Trophoblast cell (in vitro differentiated cells and primary cell): ENCODE results near the gene CEACAM19.

Experiments
- DNase-seq, 2 donors: peaks; one replicate each; pipeline ENCODE4 v3.0.0-alpha.2; 2016
- H2AFZ ChIP-seq: 2 replicates; pipeline ENCODE4 v1.6.1; 2013; ENCODE audit warnings: low read length, moderate library complexity, mild to moderate bottlenecking; ENCODE audit not compliant: insufficient read depth, poor library complexity
- H2AK5ac ChIP-seq: 2 replicates; pipeline ENCODE4 v1.6.1; 2013; ENCODE audit warnings: mild to moderate bottlenecking, low read length
- H2BK120ac ChIP-seq: 2 replicates; pipeline ENCODE4 v1.6.1; 2013; ENCODE audit warnings: low read length, mild to moderate bottlenecking, moderate library complexity; ENCODE audit not compliant: insufficient read depth, poor library complexity
- H2BK12ac ChIP-seq: 2 replicates; pipeline ENCODE4 v1.6.1; 2013; ENCODE audit warnings: mild to moderate bottlenecking, low read length, moderate library complexity
- H2BK5ac ChIP-seq: 2 replicates; pipeline ENCODE4 v1.6.1; 2013; ENCODE audit warnings: low read length, low read depth, moderate library complexity, mild to moderate bottlenecking; ENCODE audit not compliant: poor library complexity
- H3K14ac ChIP-seq: 2 replicates; pipeline ENCODE4 v1.6.1; 2013; ENCODE audit warnings: mild to moderate bottlenecking, low read length
- H3K18ac ChIP-seq: 2 replicates; pipeline ENCODE4 v1.6.1; 2013; ENCODE audit warnings: mild to moderate bottlenecking, low read length
- H3K23ac ChIP-seq: 2 replicates; pipeline ENCODE4 v1.6.1; 2013; ENCODE audit warnings: low read length
- H3K27ac ChIP-seq: 2 replicates; pipeline ENCODE4 v1.5.1; 2013; ENCODE audit warnings: low read depth, mild to moderate bottlenecking, inconsistent platforms, low read length, moderate library complexity
- H3K27me3 ChIP-seq: 2 replicates; pipeline ENCODE4 v1.6.1; 2013; ENCODE audit warnings: inconsistent platforms, mild to moderate bottlenecking, low read length, moderate library complexity; ENCODE audit not compliant: insufficient read depth
- H3K36me3 ChIP-seq, 2 experiments: 1 replicate in 1 of 2; 2 replicates in 1 of 2; pipeline ENCODE4 v1.6.1; 2013; ENCODE audit warnings: low read length in 2 of 2, mild to moderate bottlenecking in 2 of 2, moderate library complexity in 1 of 2; ENCODE audit not compliant: insufficient read depth in 2 of 2, control insufficient read depth in 1 of 2
- H3K4ac ChIP-seq: 2 replicates; pipeline ENCODE4 v1.6.1; 2013; ENCODE audit warnings: low read depth, mild to moderate bottlenecking, low read length, moderate library complexity
- H3K4me1 ChIP-seq, 2 experiments: 1 replicate in 1 of 2; 2 replicates in 1 of 2; pipeline ENCODE4 v1.6.1; 2013; ENCODE audit warnings: low read length in 2 of 2, mild to moderate bottlenecking in 2 of 2, moderate library complexity in 1 of 2; ENCODE audit not compliant: insufficient read depth in 2 of 2, control insufficient read depth in 1 of 2
- H3K4me2 ChIP-seq: 2 replicates; pipeline ENCODE4 v1.6.1; 2013; ENCODE audit warnings: inconsistent platforms, mild to moderate bottlenecking, low read length, moderate library complexity
- H3K4me3 ChIP-seq: 2 replicates; pipeline ENCODE4 v1.5.1; 2013; ENCODE audit warnings: mild to moderate bottlenecking, low read depth, low read length, inconsistent platforms
- H3K79me1 ChIP-seq: one replicate; pipeline ENCODE4 v1.6.1; 2013; ENCODE audit warnings: low read length
- H3K79me2 ChIP-seq: 2 replicates; pipeline ENCODE4 v1.6.1; 2013; ENCODE audit warnings: low read length, mild to moderate bottlenecking; ENCODE audit not compliant: control insufficient read depth, insufficient read depth, poor library complexity
- H3K9ac ChIP-seq: 2 replicates; pipeline ENCODE4 v1.6.1; 2013; ENCODE audit warnings: mild to moderate bottlenecking, low read length
- H3K9me3 ChIP-seq: 2 replicates; pipeline ENCODE4 v1.6.1; 2013; ENCODE audit warnings: low read depth, mild to moderate bottlenecking, control low read depth, inconsistent platforms, low read length; ENCODE audit not compliant: insufficient read depth
- H4K12ac ChIP-seq: 2 replicates; pipeline ENCODE4 v1.6.1; 2013; ENCODE audit warnings: low read depth, mild to moderate bottlenecking, low read length, moderate library complexity
- H4K8ac ChIP-seq: 2 replicates; pipeline ENCODE4 v1.6.1; 2013; ENCODE audit warnings: low read depth, mild to moderate bottlenecking, low read length, moderate library complexity
- H4K91ac ChIP-seq: one replicate; pipeline ENCODE4 v1.6.1; 2013; ENCODE audit warnings: low read depth, mild to moderate bottlenecking, low read length, moderate library complexity
- WGBS: extraction: QIAGEN DNeasy Blood & Tissue Kit; methylation state at CpG from one replicate; pipeline ENCODE4 v1.1.7; 2013; ENCODE audit warnings: missing lambda C conversion rate; ENCODE audit not compliant: insufficient read length, insufficient coverage; ENCODE audit errors: extremely low coverage; 5-methylcytosine and 5-hydroxymethylcytosine counted together

CEACAM19 gene

GRCh38 chr19:44703336-44704078 is 32.2 kb downstream of the CEACAM19 start:
- Histone ChIP-seq H3K4ac (no peak overlapping the region), H3K4me3 (no peak overlapping the region), H3K9me3 (peaks cover 2% of the 10 kb centered on the region), H3K23ac (no peak overlapping the region), H3K4me2 (no peak overlapping the region), H2BK5ac (no peak overlapping the region), H3K79me1 (no peaks in the 10 kb centered on the region), H2BK12ac (no peak overlapping the region), H3K18ac (no peak overlapping the region), H4K91ac (no peak overlapping the region), H3K27me3 (no peaks in the 10 kb centered on the region), H4K12ac (no peak overlapping the region), H2AFZ (no peak overlapping the region), H2AK5ac (no peak overlapping the region), H3K14ac (no peak overlapping the region), H3K36me3 (no peaks in the 10 kb centered on the region), H4K8ac (no peak overlapping the region), H3K4me1 (no peaks in the 10 kb centered on the region), H3K9ac (no peak overlapping the region), H3K79me2 (no peaks in the 10 kb centered on the region), H2BK120ac (no peak overlapping the region), H3K27ac (no peak overlapping the region)
- no peak for DNase-seq
- no CpG with 5 or more reads among the region's 28 CpGs for WGBS

- no peak overlapping the region for H2BK120ac ChIP-seq
- no peak overlapping the region for H3K14ac ChIP-seq
- H2BK12ac ChIP-seq: no peak overlapping the region
- H3K18ac ChIP-seq: no peak overlapping the region
- peaks cover 2% of the 10 kb centered on the region for H3K9me3 ChIP-seq
- no peak overlapping the region for H3K4ac ChIP-seq
- H3K36me3 ChIP-seq: no peaks in the 10 kb centered on the region
- no peak overlapping the region for H3K9ac ChIP-seq
- no peaks in the 10 kb centered on the region for H3K79me1 ChIP-seq
- H3K4me2 ChIP-seq: no peak overlapping the region
- H2AFZ ChIP-seq: no peak overlapping the region
- no peak overlapping the region for H3K27ac ChIP-seq
- no peaks in the 10 kb centered on the region for H3K4me1 ChIP-seq
- H4K91ac ChIP-seq: no peak overlapping the region
- H3K79me2 ChIP-seq: no peaks in the 10 kb centered on the region
- H2AK5ac ChIP-seq: no peak overlapping the region
- H3K4me3 ChIP-seq: no peak overlapping the region
- no peak for DNase-seq
- no peak overlapping the region for H3K23ac ChIP-seq
- no peak overlapping the region for H2BK5ac ChIP-seq
- WGBS: no CpG with 5 or more reads among the region's 1 CpG
- H4K12ac ChIP-seq: no peak overlapping the region
- no peaks in the 10 kb centered on the region for H3K27me3 ChIP-seq
- no peak overlapping the region for H4K8ac ChIP-seq
Measured at GRCh38 chr19:44704982-44705381, 33.7 kb downstream of the CEACAM19 start.

- no CpG with 5 or more reads among the region's 12 CpGs for WGBS
- Histone ChIP-seq H2BK120ac (no peak overlapping the region), H3K9me3 (peaks cover 4% of the 10 kb centered on the region), H2AFZ (no peak overlapping the region), H3K4ac (no peak overlapping the region), H3K23ac (no peak overlapping the region), H3K4me3 (no peak overlapping the region), H2AK5ac (no peak overlapping the region), H3K36me3 (no peaks in the 10 kb centered on the region), H3K79me2 (no peaks in the 10 kb centered on the region), H3K14ac (no peak overlapping the region), H3K27ac (no peak overlapping the region), H3K27me3 (no peaks in the 10 kb centered on the region), H2BK5ac (no peak overlapping the region), H2BK12ac (no peak overlapping the region), H4K12ac (no peak overlapping the region), H3K9ac (no peak overlapping the region), H3K18ac (no peak overlapping the region), H4K91ac (no peak overlapping the region), H4K8ac (no peak overlapping the region), H3K4me2 (no peak overlapping the region), H3K79me1 (no peaks in the 10 kb centered on the region), H3K4me1 (no peaks in the 10 kb centered on the region)
- DNase-seq: no peak
Measured at GRCh38 chr19:44705502-44706010, 34.3 kb downstream of the CEACAM19 start.

GRCh38 chr19:44706506-44707236 is 35.4 kb downstream of the CEACAM19 start:
- no peak overlapping the region for H4K8ac ChIP-seq
- H3K27me3 ChIP-seq: no peaks in the 10 kb centered on the region
- H3K18ac ChIP-seq: no peak overlapping the region
- no peak overlapping the region for H3K4me3 ChIP-seq
- H2AFZ ChIP-seq: no peak overlapping the region
- H3K4me2 ChIP-seq: no peak overlapping the region
- H2BK5ac ChIP-seq: no peak overlapping the region
- no peak for DNase-seq
- WGBS: no CpG with 5 or more reads among the region's 6 CpGs
- no peak overlapping the region for H2AK5ac ChIP-seq
- no peak overlapping the region for H3K14ac ChIP-seq
- no peak overlapping the region for H3K4ac ChIP-seq
- H3K23ac ChIP-seq: no peak overlapping the region
- H3K9ac ChIP-seq: no peak overlapping the region
- no peak overlapping the region for H2BK12ac ChIP-seq
- H3K79me2 ChIP-seq: no peaks in the 10 kb centered on the region
- no peaks in the 10 kb centered on the region for H3K36me3 ChIP-seq
- peaks cover 5% of the 10 kb centered on the region for H3K9me3 ChIP-seq
- H4K91ac ChIP-seq: no peak overlapping the region
- H3K79me1 ChIP-seq: no peaks in the 10 kb centered on the region
- H3K4me1 ChIP-seq: no peaks in the 10 kb centered on the region
- no peak overlapping the region for H3K27ac ChIP-seq
- no peak overlapping the region for H4K12ac ChIP-seq
- no peak overlapping the region for H2BK120ac ChIP-seq
